Chondrocyte (in vitro differentiated cells): ENCODE data around the gene ELP2. TPM values are rescaled to one million over a fixed set of nuclear protein-coding genes. Genes with fewer than 3 reads are reported as not detected.
A peak's percentile ranks its signal among the peaks of the same experiment; 100 is the strongest.

Experiments
- DNase-seq: peaks from one replicate; pipeline ENCODE4 v3.0.0; 2021; ENCODE audit warnings: mixed read lengths, low spot score
- H3K27ac Mint-ChIP-seq: one replicate; pipeline ENCODE4 v1.8.0; 2021; ENCODE audit warnings: mild to moderate bottlenecking, moderate library complexity, mixed read lengths; ENCODE audit not compliant: unreplicated experiment
- H3K27me3 Mint-ChIP-seq: 2 replicates; pipeline ENCODE4 v1.8.0; 2021; ENCODE audit warnings: low read depth, mixed read lengths
- H3K36me3 Mint-ChIP-seq: 2 replicates; pipeline ENCODE4 v1.8.0; 2021; ENCODE audit warnings: low read depth, mixed read lengths
- H3K4me1 Mint-ChIP-seq: 2 replicates; pipeline ENCODE4 v1.8.0; 2021; ENCODE audit warnings: low read depth, mild to moderate bottlenecking, mixed read lengths
- H3K4me3 Mint-ChIP-seq: one replicate; pipeline ENCODE4 v1.8.0; 2021; ENCODE audit warnings: mild to moderate bottlenecking, moderate library complexity, mixed read lengths; ENCODE audit not compliant: unreplicated experiment
- H3K9me3 Mint-ChIP-seq: 2 replicates; pipeline ENCODE4 v1.8.0; 2021; ENCODE audit warnings: low read depth, mixed read lengths
- total RNA-seq: library from RNA; stranded (reverse); gene quantifications from 3 replicates; pipeline ENCODE4 v1.2.1, GENCODE V29; 2021
- TF ChIP-seq, protein P1 (sequence below): fragments of 200-600 bp; sonication (generic); IDR thresholded peaks from 2 replicates; pipeline ENCODE4 v1.5.0; 2021; ENCODE audit warnings: antibody characterized with exemption, mild to moderate bottlenecking, moderate library complexity

Gene ELP2
- total RNA-seq, 1 donor from 2014 or later, result 77.2 TPM

DNA sequence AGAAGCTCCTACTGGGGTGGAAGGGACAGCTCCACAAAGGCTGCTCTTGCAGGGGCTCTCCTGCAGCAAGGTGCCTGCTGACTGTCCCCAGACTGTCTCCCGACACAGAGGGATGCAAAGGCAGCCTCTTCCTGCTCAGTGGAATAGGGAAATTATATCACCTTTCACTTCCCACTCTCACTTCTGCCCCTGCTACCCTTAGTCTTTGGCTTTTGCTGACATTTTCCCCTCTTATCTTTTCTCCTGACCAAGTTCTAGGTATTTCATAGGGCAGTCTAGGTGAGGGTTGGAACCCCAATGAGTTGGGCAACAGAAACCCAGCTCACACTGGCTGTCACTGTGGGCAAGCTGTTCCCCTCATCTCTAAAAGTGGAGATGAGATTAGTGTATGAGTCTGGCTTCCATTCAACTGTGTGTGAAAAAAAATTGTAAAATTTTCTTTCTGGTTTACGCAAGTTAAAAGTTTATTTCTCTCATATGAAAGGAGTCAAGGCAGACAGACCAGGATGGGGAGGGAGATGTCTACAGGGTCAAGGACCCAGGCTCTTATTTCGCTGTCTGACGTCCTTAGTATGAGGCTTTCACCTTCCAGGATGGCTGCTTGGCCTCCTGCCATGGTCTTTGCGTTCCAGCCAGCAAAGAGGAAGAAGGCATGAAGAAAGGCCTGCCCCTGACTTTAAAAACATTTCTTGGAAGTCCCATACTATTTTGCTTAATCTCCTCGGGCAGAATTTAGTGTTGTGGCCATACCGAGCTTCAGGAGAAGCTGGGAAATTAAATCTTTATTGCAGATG lies 50.1 kb downstream of the ELP2 start:
- H3K4me3 Mint-ChIP-seq, result no peak overlapping the region
- H3K9me3 Mint-ChIP-seq, result no peaks in the 10 kb centered on the region
- peaks cover 10% of the 10 kb centered on the region for H3K36me3 Mint-ChIP-seq
- peak overlapping the region; percentile 91 for H3K27ac Mint-ChIP-seq
- H3K4me1 Mint-ChIP-seq, result peaks cover 20% of the 10 kb centered on the region
- TF ChIP-seq, protein P1, sequence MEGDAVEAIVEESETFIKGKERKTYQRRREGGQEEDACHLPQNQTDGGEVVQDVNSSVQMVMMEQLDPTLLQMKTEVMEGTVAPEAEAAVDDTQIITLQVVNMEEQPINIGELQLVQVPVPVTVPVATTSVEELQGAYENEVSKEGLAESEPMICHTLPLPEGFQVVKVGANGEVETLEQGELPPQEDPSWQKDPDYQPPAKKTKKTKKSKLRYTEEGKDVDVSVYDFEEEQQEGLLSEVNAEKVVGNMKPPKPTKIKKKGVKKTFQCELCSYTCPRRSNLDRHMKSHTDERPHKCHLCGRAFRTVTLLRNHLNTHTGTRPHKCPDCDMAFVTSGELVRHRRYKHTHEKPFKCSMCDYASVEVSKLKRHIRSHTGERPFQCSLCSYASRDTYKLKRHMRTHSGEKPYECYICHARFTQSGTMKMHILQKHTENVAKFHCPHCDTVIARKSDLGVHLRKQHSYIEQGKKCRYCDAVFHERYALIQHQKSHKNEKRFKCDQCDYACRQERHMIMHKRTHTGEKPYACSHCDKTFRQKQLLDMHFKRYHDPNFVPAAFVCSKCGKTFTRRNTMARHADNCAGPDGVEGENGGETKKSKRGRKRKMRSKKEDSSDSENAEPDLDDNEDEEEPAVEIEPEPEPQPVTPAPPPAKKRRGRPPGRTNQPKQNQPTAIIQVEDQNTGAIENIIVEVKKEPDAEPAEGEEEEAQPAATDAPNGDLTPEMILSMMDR, result no peak
- no peak for DNase-seq
- no peaks in the 10 kb centered on the region for H3K27me3 Mint-ChIP-seq

DNA sequence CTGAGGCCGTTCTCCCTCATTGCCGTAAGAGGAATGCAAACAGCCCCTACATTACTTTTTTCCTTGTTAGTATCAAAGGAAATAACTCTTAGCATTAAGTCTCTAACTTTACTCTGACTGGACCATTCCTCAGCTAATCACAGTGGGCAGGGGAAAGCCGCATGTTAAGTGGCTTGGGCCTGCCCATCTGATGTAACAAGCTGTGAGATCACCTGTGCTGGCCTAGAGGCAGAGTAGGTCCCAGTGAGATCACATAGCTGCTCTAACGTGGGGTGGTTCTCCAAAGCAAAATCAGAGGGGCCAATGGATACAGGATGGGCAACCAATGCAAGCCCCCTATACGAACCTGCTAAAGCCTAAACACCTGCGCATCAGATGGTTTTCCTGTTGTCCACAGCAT lies 51.7 kb downstream of the ELP2 start:
- Mint-ChIP-seq H3K9me3 (no peaks in the 10 kb centered on the region), H3K27me3 (no peaks in the 10 kb centered on the region), H3K4me1 (peaks cover 28% of the 10 kb centered on the region)

DNA sequence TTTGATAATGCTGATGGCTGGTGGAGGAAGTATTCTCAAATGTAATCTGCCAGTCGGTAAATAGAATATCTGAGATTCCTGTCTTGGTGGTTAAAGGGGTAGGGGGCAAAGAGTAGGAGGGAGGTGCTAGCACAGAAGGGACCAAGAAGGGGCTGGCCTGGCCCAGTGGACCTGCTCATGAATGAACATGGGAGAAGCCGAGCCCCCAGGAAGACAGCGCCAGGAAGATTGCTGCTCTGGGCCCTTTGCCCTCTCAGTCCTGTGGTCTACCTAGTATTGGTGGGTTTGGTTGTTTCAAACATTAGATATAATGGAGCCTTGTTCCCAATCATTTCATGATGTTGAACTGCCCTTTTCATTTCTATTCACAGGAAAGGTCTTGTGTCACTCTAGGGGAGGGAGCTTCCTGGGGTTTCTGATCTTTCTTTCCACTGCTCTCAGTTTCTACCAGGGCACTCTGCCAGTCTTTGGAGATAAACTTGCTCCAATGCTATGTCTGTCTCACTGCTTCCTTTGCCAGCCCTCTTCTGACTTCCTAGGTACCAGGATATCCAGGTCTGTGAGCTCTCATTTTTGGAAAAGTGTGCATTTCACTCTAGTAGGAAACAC lies 52.3 kb downstream of the ELP2 start:
- H3K36me3 Mint-ChIP-seq, result peaks cover 3% of the 10 kb centered on the region
- H3K9me3 Mint-ChIP-seq, result no peaks in the 10 kb centered on the region
- peaks cover 30% of the 10 kb centered on the region for H3K4me1 Mint-ChIP-seq
- TF ChIP-seq, protein P1, result no peak
- H3K27ac Mint-ChIP-seq, result peak overlapping the region; percentile 17
- no peak for DNase-seq
- H3K4me3 Mint-ChIP-seq, result no peak overlapping the region
- no peaks in the 10 kb centered on the region for H3K27me3 Mint-ChIP-seq

More for the DNA sequence above, 51.7 kb downstream of the ELP2 start:
- no peak overlapping the region for H3K4me3 Mint-ChIP-seq
- TF ChIP-seq, protein P1, result no peak
- H3K27ac Mint-ChIP-seq, result peak overlapping the region; percentile 49
- H3K36me3 Mint-ChIP-seq, result peaks cover 5% of the 10 kb centered on the region
- DNase-seq, result no peak

DNA sequence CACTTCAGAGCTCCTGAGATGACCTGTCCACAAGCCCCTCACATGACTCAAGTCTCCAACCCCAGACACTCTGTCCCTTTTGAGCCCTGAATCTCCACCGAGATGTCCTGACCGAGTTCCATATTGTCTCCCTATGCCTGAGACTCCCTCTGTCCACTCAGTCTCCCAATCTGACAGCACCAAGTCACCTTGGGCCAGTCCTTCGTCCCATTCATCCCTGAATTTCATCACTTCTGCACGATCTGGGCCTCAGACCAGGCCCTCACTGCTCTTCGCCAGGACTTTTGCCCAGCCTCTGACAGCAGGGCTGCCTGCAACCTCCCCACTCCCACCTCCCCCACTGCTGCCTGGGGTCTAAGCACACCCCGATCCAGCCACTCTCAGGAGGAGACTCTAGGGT lies 53.3 kb downstream of the ELP2 start:
- no peak for DNase-seq
- H3K4me1 Mint-ChIP-seq, result peaks cover 33% of the 10 kb centered on the region
- H3K27me3 Mint-ChIP-seq, result no peaks in the 10 kb centered on the region
- H3K9me3 Mint-ChIP-seq, result no peaks in the 10 kb centered on the region
- no peaks in the 10 kb centered on the region for H3K36me3 Mint-ChIP-seq
- TF ChIP-seq, protein P1, result no peak
- no peak overlapping the region for H3K4me3 Mint-ChIP-seq
- peak overlapping the region; percentile 3 for H3K27ac Mint-ChIP-seq

DNA sequence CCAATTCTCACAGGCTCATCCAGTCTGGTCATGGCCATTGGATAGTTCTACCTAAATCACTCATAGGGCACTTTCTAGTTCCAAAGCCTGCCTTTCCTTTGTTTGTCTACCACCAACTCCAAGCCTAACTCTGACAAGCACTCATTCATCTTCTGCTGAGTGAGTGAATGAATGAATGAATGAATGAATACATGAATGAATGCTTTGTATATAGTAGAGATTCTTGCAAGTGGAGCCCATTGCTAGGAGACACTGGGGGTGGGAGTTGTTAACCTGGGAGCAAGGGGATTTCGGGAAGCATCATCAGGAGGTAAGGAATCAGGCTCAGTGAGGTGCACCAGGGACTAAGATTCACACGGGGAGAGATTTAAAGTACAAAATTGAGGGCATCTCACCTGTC lies 54.3 kb downstream of the ELP2 start:
- Mint-ChIP-seq H3K36me3 (no peaks in the 10 kb centered on the region), H3K27me3 (no peaks in the 10 kb centered on the region), H3K4me3 (no peak overlapping the region), H3K4me1 (peaks cover 42% of the 10 kb centered on the region), H3K27ac (no peak overlapping the region), H3K9me3 (no peaks in the 10 kb centered on the region)
- DNase-seq, result no peak
- TF ChIP-seq, protein P1, result no peak
